NK-92 (cell line): ENCODE data around the gene DIS3L.
"Not testable (repeated sequence)": the region's sequence is repeated elsewhere in the genome, so short reads cannot be mapped to it uniquely, and the experiment has no call there.

Experiments used
- DNase-seq: peaks from one replicate; lab custom pipeline; 2025; ENCODE audit not compliant: unreplicated experiment; lab: John Stamatoyannopoulos, UW

DIS3L gene

GRCh38 chr15:66276546-66276945 lies 16.8 kb upstream of the DIS3L start:
- no peak for DNase-seq

- no peak for DNase-seq
These were observed 15.3 kb upstream of the DIS3L start for GRCh38 chr15:66278056-66278455.

- DNase-seq = no peak
These were observed 14.7 kb upstream of the DIS3L start for GRCh38 chr15:66278671-66279070.

- no peak for DNase-seq
These were observed 9.1 kb upstream of the DIS3L start for GRCh38 chr15:66284271-66284670.

GRCh38 chr15:66285533-66286280 lies 7.7 kb upstream of the DIS3L start:
- DNase-seq = no peak

GRCh38 chr15:66287461-66288057 lies 5.8 kb upstream of the DIS3L start:
- DNase-seq = no peak

- DNase-seq = no peak
These were observed 5.3 kb upstream of the DIS3L start for GRCh38 chr15:66288093-66288492.

- no peak for DNase-seq
These were observed 4.7 kb upstream of the DIS3L start for GRCh38 chr15:66288551-66289185.

- DNase-seq = no peak
These were observed 3.4 kb upstream of the DIS3L start for GRCh38 chr15:66290007-66290406.

GRCh38 chr15:66290518-66290917 lies 2.9 kb upstream of the DIS3L start:
- no peak for DNase-seq

- no peak for DNase-seq
These were observed 1.4 kb upstream of the DIS3L start for GRCh38 chr15:66291816-66292570.

GRCh38 chr15:66292571-66293418 lies 573 bp upstream of the DIS3L start:
- no peak for DNase-seq

GRCh38 chr15:66294157-66294931 lies 976 bp downstream of the DIS3L start:
- DNase-seq = no peak

GRCh38 chr15:66294932-66295235 lies 1.5 kb downstream of the DIS3L start:
- DNase-seq = no peak

GRCh38 chr15:66296186-66296585 lies 2.8 kb downstream of the DIS3L start:
- no peak for DNase-seq

- DNase-seq = no peak
These were observed 5.5 kb downstream of the DIS3L start for GRCh38 chr15:66298803-66299251.

- DNase-seq = no peak
These were observed 9.3 kb downstream of the DIS3L start for GRCh38 chr15:66302489-66303278.

GRCh38 chr15:66304425-66304824 lies 11.1 kb downstream of the DIS3L start:
- DNase-seq = not testable (repeated sequence)

- DNase-seq = no peak
These were observed 13.0 kb downstream of the DIS3L start for GRCh38 chr15:66306381-66306780.
